GM23338 (cell line): ENCODE data around the gene SELENOK. TPM values are rescaled to one million over a fixed set of nuclear protein-coding genes. Genes with fewer than 3 reads are reported as not detected.
A peak's percentile ranks its signal among the peaks of the same experiment; 100 is the strongest.

ENCODE experiments used
- ATAC-seq: fragments of 200-7000 bp; cut with Tn5 transposase; 3 replicates; pipeline ENCODE4 v1.9.1; 2020
- DNase-seq: peaks from one replicate; pipeline ENCODE4 v3.0.0-alpha.2; 2015; ENCODE audit warnings: low spot score
- H2AFZ ChIP-seq: fragments of 200-600 bp; sonication (generic); 2 replicates; pipeline ENCODE4 v1.8.0; 2016; ENCODE audit warnings: antibody characterized with exemption, mild to moderate bottlenecking, moderate library complexity
- H3F3A ChIP-seq: fragments of 200-600 bp; sonication (generic); replicated peaks from 2 replicates; pipeline ENCODE4 v1.8.0; 2017; ENCODE audit warnings: antibody characterized with exemption, mixed run types, low read depth
- H3K27ac ChIP-seq: fragments of 200-600 bp; sonication (generic); 2 replicates; pipeline ENCODE4 v1.6.1; 2016; ENCODE audit warnings: low read depth
- H3K27me3 ChIP-seq: fragments of 200-600 bp; sonication (generic); 2 replicates; pipeline ENCODE4 v1.8.0; 2016; ENCODE audit warnings: mild to moderate bottlenecking, mixed run types, moderate library complexity; ENCODE audit not compliant: insufficient read depth
- H3K36me3 ChIP-seq: fragments of 200-600 bp; sonication (generic); 2 replicates; pipeline ENCODE4 v1.8.0; 2016; ENCODE audit warnings: mild to moderate bottlenecking; ENCODE audit not compliant: insufficient read depth
- H3K4me1 ChIP-seq: fragments of 200-600 bp; sonication (generic); 2 replicates; pipeline ENCODE4 v1.8.0; 2016; ENCODE audit warnings: mild to moderate bottlenecking, moderate library complexity; ENCODE audit not compliant: insufficient read depth
- H3K4me2 ChIP-seq: fragments of 200-600 bp; sonication (generic); 2 replicates; pipeline ENCODE4 v1.7.1; 2017; ENCODE audit warnings: mixed run types
- H3K4me3 ChIP-seq: fragments of 200-600 bp; sonication (generic); 2 replicates; pipeline ENCODE4 v1.6.1; 2016; ENCODE audit warnings: mixed run types
- H3K79me2 ChIP-seq: fragments of 200-600 bp; sonication (generic); replicated peaks from 2 replicates; pipeline ENCODE4 v1.8.0; 2017; ENCODE audit warnings: mild to moderate bottlenecking; ENCODE audit not compliant: insufficient read depth
- H3K9me2 ChIP-seq: fragments of 200-600 bp; sonication (generic); 2 replicates; pipeline ENCODE4 v1.8.0; 2017; ENCODE audit not compliant: insufficient read depth
- H4K20me1 ChIP-seq: fragments of 200-600 bp; sonication (generic); replicated peaks from 2 replicates; pipeline ENCODE4 v1.8.0; 2017; ENCODE audit warnings: mild to moderate bottlenecking; ENCODE audit not compliant: insufficient read depth
- H3K27ac Mint-ChIP-seq: 2 replicates; pipeline ENCODE4 v1.8.0; 2020; ENCODE audit warnings: inconsistent platforms, mild to moderate bottlenecking, moderate library complexity, mixed read lengths
- H3K27me3 Mint-ChIP-seq: 3 replicates; pipeline ENCODE4 v1.8.0; 2022; ENCODE audit warnings: low read depth, mild to moderate bottlenecking, moderate library complexity, mixed read lengths, inconsistent platforms; ENCODE audit not compliant: insufficient read depth, poor library complexity
- H3K36me3 Mint-ChIP-seq: 3 replicates; pipeline ENCODE4 v1.8.0; 2021; ENCODE audit warnings: low read depth, mild to moderate bottlenecking, inconsistent platforms, moderate library complexity, mixed read lengths
- H3K4me1 Mint-ChIP-seq: 3 replicates; pipeline ENCODE4 v1.8.0; 2020; ENCODE audit warnings: mild to moderate bottlenecking, inconsistent platforms, mixed read lengths
- H3K4me3 Mint-ChIP-seq: 3 replicates; pipeline ENCODE4 v1.8.0; 2021; ENCODE audit warnings: moderate library complexity, mild to moderate bottlenecking, inconsistent platforms, mixed read lengths
- H3K9me3 Mint-ChIP-seq: 3 replicates; pipeline ENCODE4 v1.8.0; 2020; ENCODE audit warnings: moderate library complexity, mild to moderate bottlenecking, inconsistent platforms, mixed read lengths
- CREB1 ChIP-seq: fragments of 250-450 bp; sonication (Bioruptor Pico); IDR thresholded peaks from 2 replicates; pipeline ENCODE4 v1.5.0; 2020; ENCODE audit warnings: low read depth, mild to moderate bottlenecking, moderate library complexity
- JUNB ChIP-seq: IDR thresholded peaks from one replicate; pipeline ENCODE4 v1.6.1; 2016; ENCODE audit warnings: antibody characterized with exemption; ENCODE audit not compliant: unreplicated experiment
- POLR2AphosphoS5 ChIP-seq: IDR thresholded peaks from 2 replicates; pipeline ENCODE4 v1.6.1; 2016; ENCODE audit warnings: antibody characterized with exemption, low read depth
- ZNF114 ChIP-seq: fragments of 250-450 bp; sonication (Bioruptor Pico); IDR thresholded peaks from 2 replicates; pipeline ENCODE4 v1.5.0; 2020; ENCODE audit warnings: mild to moderate bottlenecking, moderate library complexity
- ZNF462 ChIP-seq: fragments of 250-450 bp; sonication (Bioruptor Pico); IDR thresholded peaks from 2 replicates; pipeline ENCODE4 v1.5.0; 2020; ENCODE audit warnings: mild to moderate bottlenecking, moderate library complexity
- polyA plus RNA-seq: library from polyadenylated mRNA; unstranded; fragments of >200 nt; fragmentation: Nextera tagmentation; extraction: Ambion mirVana; gene quantifications from 2 replicates; pipeline ENCODE4 v1.2.1, GENCODE V29; 2016
- total RNA-seq: library from RNA; depleted of rRNA; stranded (reverse); fragments of >200 nt; shearing (Covaris generic); gene quantifications from 2 replicates; pipeline ENCODE4 v1.2.3, GENCODE V29; 2014
- TF ChIP-seq, protein P1 (sequence below): IDR thresholded peaks from 2 replicates; pipeline ENCODE4 v1.6.1; 2016; ENCODE audit warnings: antibody characterized with exemption

SELENOK gene
- total and polyA plus RNA-seq, 2 experiments from 2014 or later, result 21.4 to 168 TPM

DNA sequence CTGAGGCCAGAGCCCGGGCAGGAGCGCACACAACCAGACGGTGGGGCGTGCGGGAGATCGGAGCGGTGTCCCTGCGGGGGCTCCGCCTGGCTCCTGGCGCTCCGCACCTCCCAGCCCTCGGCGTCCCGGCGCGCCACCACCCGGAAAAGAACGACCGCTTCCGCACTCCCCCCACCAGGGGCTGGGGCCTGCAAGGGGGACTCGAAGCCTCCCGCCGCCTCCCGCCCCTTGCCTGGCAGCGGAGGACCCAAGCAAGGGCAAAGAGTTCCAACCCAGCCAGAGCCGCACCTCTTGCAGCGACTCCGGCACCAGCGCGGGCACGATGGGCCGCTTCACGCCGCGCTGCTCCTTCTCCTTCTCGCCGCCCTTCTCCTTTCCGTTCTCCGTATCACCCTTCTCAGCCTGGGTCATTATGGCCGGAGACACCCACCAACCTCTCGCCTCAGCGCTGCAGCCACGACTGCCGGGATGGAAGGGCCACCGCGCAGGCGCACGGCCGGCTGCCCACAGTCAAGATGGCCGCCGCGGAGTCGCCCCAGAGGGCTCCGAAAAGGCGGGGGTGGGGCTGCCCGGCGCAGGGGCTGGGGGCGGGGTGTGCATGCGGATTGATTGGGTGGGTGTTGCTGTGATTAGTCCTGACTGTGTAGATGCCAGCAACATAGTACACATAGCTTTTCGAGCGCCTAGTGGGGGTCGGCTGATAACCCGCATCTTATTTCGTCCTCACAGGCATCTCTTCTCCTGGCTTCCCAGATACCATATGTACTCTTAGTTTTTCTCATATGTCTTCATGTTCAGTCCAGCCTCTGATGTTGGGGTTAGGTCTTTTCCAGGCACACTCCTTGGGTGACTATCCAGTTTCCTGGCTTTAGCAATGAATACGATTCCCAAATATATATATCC lies 9.7 kb downstream of the SELENOK start, which contains the start of gene ACTR8:
Gene ACTR8, minus strand, starts transcription at position 462 of the 903 bp plus-strand sequence. Its CDS starts 51 bp downstream, at position 411.
- Histone ChIP-seq H4K20me1 (peaks cover 11% of the 10 kb centered on the region; the same call in 1 of the 2 replicates), H3K27ac (peak within 1 kb of the TSS; percentile 94), H3K4me3 (peak within 1 kb of the TSS; percentile 70), H3K36me3 (peaks cover 44% of the 10 kb centered on the region), H3K27me3 (no peaks in the 10 kb centered on the region), H3K79me2 (peaks cover 9% of the 10 kb centered on the region), H3F3A (no peaks in the 10 kb centered on the region), H3K9me2 (no peaks in the 10 kb centered on the region), H3K4me1 (peaks cover 7% of the 10 kb centered on the region; the same call in 1 of the 2 replicates), H3K4me2 (peak within 1 kb of the TSS; percentile 87), H2AFZ (peak within 1 kb of the TSS; percentile 79; the same call in 1 of the 2 replicates)
- peaks cover 12% of the 10 kb centered on the region for H3K4me1 Mint-ChIP-seq
- H3K36me3 Mint-ChIP-seq, result peaks cover 47% of the 10 kb centered on the region
- peaks cover 7% of the 10 kb centered on the region for H3K27me3 Mint-ChIP-seq
- TF ChIP-seq JUNB (no peak), POLR2AphosphoS5 (peak; percentile 97)
- TF ChIP-seq, protein P1, sequence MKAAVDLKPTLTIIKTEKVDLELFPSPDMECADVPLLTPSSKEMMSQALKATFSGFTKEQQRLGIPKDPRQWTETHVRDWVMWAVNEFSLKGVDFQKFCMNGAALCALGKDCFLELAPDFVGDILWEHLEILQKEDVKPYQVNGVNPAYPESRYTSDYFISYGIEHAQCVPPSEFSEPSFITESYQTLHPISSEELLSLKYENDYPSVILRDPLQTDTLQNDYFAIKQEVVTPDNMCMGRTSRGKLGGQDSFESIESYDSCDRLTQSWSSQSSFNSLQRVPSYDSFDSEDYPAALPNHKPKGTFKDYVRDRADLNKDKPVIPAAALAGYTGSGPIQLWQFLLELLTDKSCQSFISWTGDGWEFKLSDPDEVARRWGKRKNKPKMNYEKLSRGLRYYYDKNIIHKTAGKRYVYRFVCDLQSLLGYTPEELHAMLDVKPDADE, result peak; percentile 76; the same call in 1 of the 2 replicates
- peak within 1 kb of the TSS; percentile 98 for H3K27ac Mint-ChIP-seq
- DNase-seq (peak; percentile 90), ATAC-seq (peak; percentile 92)
- no peaks in the 10 kb centered on the region for H3K9me3 Mint-ChIP-seq
- H3K4me3 Mint-ChIP-seq, result peak within 1 kb of the TSS; percentile 97

DNA sequence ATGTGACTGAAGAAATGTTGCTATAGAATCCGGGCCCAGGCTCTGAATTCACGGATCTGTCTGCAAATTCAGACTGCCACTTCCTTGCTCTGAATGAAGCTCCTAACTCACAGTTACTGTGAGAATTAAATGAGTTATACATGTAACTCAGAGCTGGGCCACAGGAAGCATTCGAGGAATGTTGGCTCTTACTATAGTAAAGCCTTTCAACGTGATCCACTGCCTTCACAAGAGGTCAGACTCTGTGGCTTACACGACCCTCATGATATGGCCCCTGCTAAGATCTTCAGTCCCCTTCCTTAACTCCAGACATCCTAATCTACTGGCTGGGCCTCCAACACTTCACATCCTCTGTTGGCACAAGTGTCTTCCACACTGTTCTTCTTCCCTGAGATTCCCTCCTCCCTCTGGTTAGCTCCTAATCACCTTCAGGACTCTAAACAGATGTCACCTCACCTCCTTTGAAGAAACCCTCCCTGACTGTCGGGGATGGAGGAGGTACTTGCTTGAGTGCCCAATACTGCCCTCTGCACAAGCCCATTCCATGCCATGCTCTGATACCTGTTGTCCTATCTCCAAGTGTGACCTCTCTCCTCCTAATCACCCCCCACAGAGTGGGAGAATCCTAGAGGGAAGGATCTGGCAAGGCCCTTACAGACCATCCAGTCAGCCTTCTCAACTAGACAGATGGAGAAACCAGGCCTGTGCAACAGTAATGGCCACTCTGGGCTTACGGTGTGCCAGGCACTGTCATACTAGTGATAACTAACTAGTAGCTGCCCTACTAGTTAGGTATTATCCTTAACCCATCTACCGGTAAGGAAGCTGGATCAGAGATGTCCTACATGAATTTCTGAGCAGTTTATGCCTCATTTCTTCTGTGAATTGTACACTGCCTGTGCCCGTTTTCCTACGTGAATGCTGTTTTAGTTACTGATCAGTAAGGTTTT lies 11.0 kb downstream of the SELENOK start:
- Histone ChIP-seq H3K9me2 (no peaks in the 10 kb centered on the region), H3K36me3 (peaks cover 49% of the 10 kb centered on the region), H3K4me1 (peaks cover 7% of the 10 kb centered on the region; the same call in 1 of the 2 replicates), H3F3A (no peaks in the 10 kb centered on the region), H3K27me3 (no peaks in the 10 kb centered on the region), H3K4me3 (peak overlapping the region; percentile 70), H2AFZ (no peak overlapping the region), H3K4me2 (peak overlapping the region; percentile 87), H4K20me1 (peaks cover 8% of the 10 kb centered on the region; the same call in 1 of the 2 replicates), H3K27ac (peak overlapping the region; percentile 94; the same call in 1 of the 2 replicates), H3K79me2 (peaks cover 8% of the 10 kb centered on the region)
- ATAC-seq, result no peak
- peaks cover 53% of the 10 kb centered on the region for H3K36me3 Mint-ChIP-seq
- peaks cover 12% of the 10 kb centered on the region for H3K4me1 Mint-ChIP-seq
- DNase-seq, result peak; percentile 46
- H3K27ac Mint-ChIP-seq, result peak overlapping the region; percentile 77
- H3K27me3 Mint-ChIP-seq, result peaks cover 7% of the 10 kb centered on the region
- no peaks in the 10 kb centered on the region for H3K9me3 Mint-ChIP-seq
- peak overlapping the region; percentile 97 for H3K4me3 Mint-ChIP-seq
- TF ChIP-seq CREB1 (CRISPR knock-in tag) (no peak), ZNF114 (CRISPR knock-in tag) (no peak), ZNF462 (no peak)
- TF ChIP-seq, protein P1, result no peak
